Endothelial cell of umbilical vein (primary cell): ENCODE data around the gene CELSR1. TPM values are rescaled to one million over a fixed set of nuclear protein-coding genes. Genes with fewer than 3 reads are reported as not detected.

Experiments
- BruUV-seq: library from RNA; stranded (reverse); fragments of 400-500 nt; replicated peaks from 2 replicates; lab custom pipeline; 2021; lab: Mats Ljungman, UMichigan
- CTCF ChIA-PET: fragments of 300-600, 350-600 bp; sonication (Branson Sonifier 250); formaldehyde crosslinking; loops from one replicate; lab custom pipeline; 2021; ENCODE audit warnings: antibody characterized with exemption, inconsistent platforms; lab: Charles Lee
- POLR2A ChIA-PET: fragments of 300-600, 350-600 bp; sonication (Branson Sonifier 250); formaldehyde crosslinking; loops from one replicate; lab custom pipeline; 2021; ENCODE audit warnings: antibody characterized with exemption, inconsistent platforms; lab: Charles Lee
- DNase-seq: peaks from one replicate; pipeline ENCODE4 v3.0.0-alpha.2; 2011; ENCODE audit warnings: low read depth, low spot score
- FAIRE-seq: peaks from 2 replicates; lab custom pipeline; 2011; peaks lifted over from hg19 to GRCh38; lab: Jason Lieb, UNC
- H2AFZ ChIP-seq: 2 replicates; pipeline ENCODE4 v1.6.0; 2012; ENCODE audit warnings: low read depth, low read length, control low read depth, inconsistent platforms
- H3K27ac ChIP-seq: 2 replicates; pipeline ENCODE4 v1.5.1; 2011; ENCODE audit warnings: low read depth, mild to moderate bottlenecking, control low read depth, low read length, moderate library complexity; ENCODE audit not compliant: insufficient read depth
- H3K27me3 ChIP-seq, 2 experiments: 2 replicates each; pipeline versions ENCODE4 v1.6.0 to v1.6.1; 2011; ENCODE audit warnings: low read length in 2 of 2, mixed read lengths in 1 of 2; ENCODE audit not compliant: control insufficient read depth in 2 of 2, insufficient read depth in 2 of 2
- H3K36me3 ChIP-seq, 2 experiments: 2 replicates in 1 of 2; 3 replicates in 1 of 2; pipeline ENCODE4 v1.5.1; 2011; ENCODE audit warnings: low read length in 2 of 2, mild to moderate bottlenecking in 1 of 2, moderate library complexity in 1 of 2; ENCODE audit not compliant: control insufficient read depth in 2 of 2, insufficient read depth in 2 of 2; ENCODE audit errors: extremely low read depth in 1 of 2
- H3K4me1 ChIP-seq: 3 replicates; pipeline ENCODE4 v1.5.1; 2011; ENCODE audit warnings: mild to moderate bottlenecking, low read length; ENCODE audit not compliant: control insufficient read depth, insufficient read depth; ENCODE audit errors: extremely low read depth
- H3K4me2 ChIP-seq: 2 replicates; pipeline ENCODE4 v1.6.1; 2011; ENCODE audit warnings: low read length, control low read depth, mixed read lengths; ENCODE audit not compliant: insufficient read depth
- H3K4me3 ChIP-seq, 3 experiments: fragments of 200-600 bp in 1 of 3; sonication (generic), shearing (Covaris generic) in 1 of 3; replicated peaks in 1 of 3; 2 replicates each; pipeline ENCODE4 v1.5.1; 2011 to 2016; ENCODE audit warnings: control low read depth in 3 of 3, low read length in 3 of 3, mild to moderate bottlenecking in 2 of 3, inconsistent platforms in 1 of 3, low read depth in 1 of 3, moderate library complexity in 1 of 3; ENCODE audit not compliant: insufficient read depth in 1 of 3
- H3K79me2 ChIP-seq: 2 replicates; pipeline ENCODE4 v1.6.0; 2012; ENCODE audit warnings: low read length, inconsistent platforms; ENCODE audit not compliant: control insufficient read depth, insufficient read depth
- H3K9ac ChIP-seq: replicated peaks from 2 replicates; pipeline ENCODE3; 2011; ENCODE audit warnings: low read length, control low read depth; ENCODE audit not compliant: insufficient read depth; ENCODE audit errors: extremely low read depth
- H3K9me1 ChIP-seq: replicated peaks from 3 replicates; pipeline ENCODE4 v1.6.0; 2011; ENCODE audit warnings: mild to moderate bottlenecking, low read length; ENCODE audit not compliant: control insufficient read depth, insufficient read depth; ENCODE audit errors: extremely low read depth
- H3K9me3 ChIP-seq: replicated peaks from 2 replicates; pipeline ENCODE4 v1.5.1; 2012; ENCODE audit warnings: low read length, inconsistent platforms; ENCODE audit not compliant: control insufficient read depth, insufficient read depth
- H4K20me1 ChIP-seq: replicated peaks from 2 replicates; pipeline ENCODE3; 2011; ENCODE audit warnings: mild to moderate bottlenecking, low read length; ENCODE audit not compliant: control insufficient read depth, insufficient read depth; ENCODE audit errors: extremely low read depth
- CTCF ChIP-seq, 2 donors: IDR thresholded peaks; 1 replicate in 1 of 2; 2 replicates in 1 of 2; pipeline ENCODE4 v1.5.1; 2011; ENCODE audit warnings: low read length in 2 of 2, mild to moderate bottlenecking in 2 of 2, moderate library complexity in 2 of 2, control low read depth in 1 of 2, inconsistent platforms in 1 of 2, low read depth in 1 of 2; ENCODE audit not compliant: insufficient read depth in 1 of 2; ENCODE audit errors: extremely low read depth in 1 of 2
- EZH2 ChIP-seq: IDR thresholded peaks from 2 replicates; pipeline ENCODE4 v1.6.1; 2012; ENCODE audit warnings: borderline replicate concordance, low read depth, mild to moderate bottlenecking, moderate library complexity, low read length, inconsistent platforms; ENCODE audit not compliant: severe bottlenecking
- FOS ChIP-seq: IDR thresholded peaks from 2 replicates; pipeline ENCODE4 v1.6.1; 2011; ENCODE audit warnings: mild to moderate bottlenecking, low read length, moderate library complexity, borderline replicate concordance; ENCODE audit not compliant: insufficient read depth
- GATA2 ChIP-seq: IDR thresholded peaks from 2 replicates; pipeline ENCODE4 v1.7.0; 2011; ENCODE audit warnings: low read depth, mild to moderate bottlenecking, moderate library complexity, mixed read lengths, low read length; ENCODE audit not compliant: insufficient read length, insufficient read depth
- JUN ChIP-seq: IDR thresholded peaks from 2 replicates; pipeline ENCODE4 v1.6.1; 2011; ENCODE audit warnings: borderline replicate concordance, low read depth; ENCODE audit not compliant: insufficient read length, insufficient read depth
- MAX ChIP-seq: IDR thresholded peaks from 2 replicates; pipeline ENCODE4 v1.6.1; 2011; ENCODE audit not compliant: insufficient read depth, insufficient read length
- MYC ChIP-seq: IDR thresholded peaks from one replicate; pipeline ENCODE4 v1.6.1; 2011; ENCODE audit warnings: mild to moderate bottlenecking, low read depth, low read length
- POLR2A ChIP-seq: IDR thresholded peaks from 2 replicates; pipeline ENCODE4 v1.6.1; 2012; ENCODE audit warnings: low read depth, mild to moderate bottlenecking, control low read depth, low read length
- POLR2AphosphoS5 ChIP-seq: IDR thresholded peaks from 2 replicates; pipeline ENCODE4 v1.6.1; 2012; ENCODE audit warnings: low read depth, mild to moderate bottlenecking, control low read depth, low read length, moderate library complexity; ENCODE audit not compliant: insufficient read depth
- dilution Hi-C: fragments of 300-500 bp; cut with MboI; formaldehyde crosslinking; loops from one replicate; pipeline ENCODE4 v1.15.0; 2019; ENCODE audit warnings: low sequenced_read_pairs; ENCODE audit not compliant: extremely low pct_ligation_motif_present
- intact Hi-C: fragments of 100-400 bp; cut with micrococcal nuclease; formaldehyde crosslinking; loops from one replicate; pipeline ENCODE4 v1.10.0; 2022
- polyA plus RNA-seq, 4 experiments: library from polyadenylated mRNA; depleted of rRNA in 3 of 4; stranded (reverse) in 3 of 4; unstranded in 1 of 4; fragments of >200 nt; gene quantifications; 2 replicates each; pipeline versions ENCODE4 v1.2.1 to v1.2.3, GENCODE V29; 2011 to 2012; ENCODE audit warnings: missing spikeins in 1 of 4
- total RNA-seq: library from RNA; stranded (reverse); gene quantifications from 2 replicates; pipeline ENCODE4 v1.2.3, GENCODE V29; 2021

The CELSR1 gene
- total and polyA plus RNA-seq, 2 donors (not counting 3 experiments of a cell fraction or from before 2014, with no cell fraction given), result 3.7 to 5.4 TPM

GRCh38 chr22:46551321-46551720, 13.9 kb upstream of the CELSR1 start:
- H3K79me2 ChIP-seq, result no peaks in the 10 kb centered on the region
- POLR2A ChIA-PET, result no interaction called here
- H4K20me1 ChIP-seq, result no peaks in the 10 kb centered on the region
- no peak overlapping the region for H3K27ac ChIP-seq
- H3K9me1 ChIP-seq, result no peaks in the 10 kb centered on the region
- H3K27me3 ChIP-seq, result peaks cover 0 to 2% of the 10 kb centered on the region in 2 experiments
- CTCF ChIA-PET, result interaction anchor here (2.8 to 4.4 kb wide), 2 partner anchors 12 to 184 kb away, joined by 12 to 22 read pairs; no protein-coding TSS in a partner anchor
- H3K4me2 ChIP-seq, result no peak overlapping the region
- TF ChIP-seq JUN, result no peak
- TF ChIP-seq MYC, result no peak
- no peak for TF ChIP-seq MAX
- TF ChIP-seq CTCF (IDR thresholded peaks at IDR 0.05; ENCODE audit: extremely low read depth in 1 of 2, insufficient read depth in 1 of 2, low read depth in 1 of 2, low read length in 2 of 2), result no peak
- no peak for TF ChIP-seq POLR2AphosphoS5
- no peak for TF ChIP-seq FOS
- TF ChIP-seq POLR2A, result no peak
- TF ChIP-seq EZH2, result no peak
- TF ChIP-seq GATA2, result no peak
- no peak overlapping the region for H3K9ac ChIP-seq
- H3K36me3 ChIP-seq, result no peaks in the 10 kb centered on the region
- H3K9me3 ChIP-seq, result no peaks in the 10 kb centered on the region
- H2AFZ ChIP-seq, result no peak overlapping the region
- FAIRE-seq (no peak), DNase-seq (no peak)
- BruUV-seq, result no TSS peak
- H3K4me1 ChIP-seq, result peaks cover 15% of the 10 kb centered on the region
- dilution Hi-C loops (no loop called here), intact Hi-C loops (no loop called here)
- no peak overlapping the region for H3K4me3 ChIP-seq
